CD1c-positive myeloid dendritic cell (primary cell): ENCODE measurements around the gene CAPN12.
"Not testable (repeated sequence)": the region's sequence is repeated elsewhere in the genome, so short reads cannot be mapped to it uniquely, and the experiment has no call there.

Source experiments
- DNase-seq: peaks from one replicate; pipeline ENCODE4 v3.0.0-alpha.2; 2016; ENCODE audit errors: extremely low spot score

The CAPN12 gene

GRCh38 chr19:38771569-38771968 lies 27.3 kb upstream of the CAPN12 start:
- DNase-seq, result not testable (repeated sequence)

DNA sequence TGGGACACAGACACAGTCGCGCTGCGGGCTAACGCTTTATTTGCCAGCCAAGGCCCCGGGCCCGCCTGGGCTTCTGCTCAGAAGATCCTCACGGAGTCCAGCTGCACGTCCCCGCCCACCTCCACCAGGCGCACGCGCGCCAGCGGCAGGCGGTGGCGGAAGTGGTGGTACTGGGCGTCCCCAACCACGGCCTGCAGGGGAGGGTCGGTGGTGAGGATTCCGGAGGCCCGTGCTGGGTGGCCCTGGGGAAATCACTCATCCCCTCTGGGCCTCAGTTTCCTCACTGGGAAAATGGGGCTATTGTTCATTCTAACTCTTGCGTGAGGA lies 26.6 kb upstream of the CAPN12 start:
- not testable (repeated sequence) for DNase-seq

DNA sequence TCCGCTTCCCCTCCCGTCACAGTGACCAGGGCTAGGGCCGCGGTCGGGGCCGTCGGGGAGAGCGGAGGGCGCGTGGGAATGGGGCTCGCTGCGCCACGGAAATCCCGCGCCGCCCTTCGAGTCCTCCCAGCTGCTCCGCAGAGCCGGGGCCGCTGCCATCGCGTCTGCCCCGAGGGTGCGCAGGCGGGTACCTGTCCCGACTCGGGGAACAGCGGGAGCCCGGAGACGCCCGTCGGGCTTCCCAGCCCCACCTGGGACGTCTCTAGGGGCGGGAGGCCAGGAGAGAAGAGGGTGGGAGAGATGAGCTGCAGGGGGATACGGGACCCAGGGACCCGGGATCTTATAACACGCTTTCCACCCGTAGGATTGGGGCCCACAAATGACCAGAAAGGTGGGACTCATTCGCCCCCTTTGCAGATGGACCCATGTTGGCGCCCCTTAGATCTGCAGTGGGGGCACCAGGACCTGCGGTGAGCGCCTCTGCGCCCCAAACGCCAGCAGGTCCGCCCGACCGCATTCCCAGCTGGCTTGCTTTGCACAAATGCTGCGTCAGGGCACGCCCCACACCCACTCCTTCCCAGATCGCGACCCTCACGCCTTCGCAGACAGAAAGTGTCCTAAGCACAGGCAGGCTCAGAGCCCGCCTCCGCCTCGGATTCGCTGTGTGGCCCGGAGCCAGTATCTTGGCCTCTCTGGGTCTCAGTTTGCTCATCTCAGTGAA lies 26.1 kb upstream of the CAPN12 start:
- DNase-seq, result not testable (repeated sequence)

- DNase-seq, result peak; percentile 91
Observed at GRCh38 chr19:38769635-38770211, 25.4 kb upstream of the CAPN12 start.

DNA sequence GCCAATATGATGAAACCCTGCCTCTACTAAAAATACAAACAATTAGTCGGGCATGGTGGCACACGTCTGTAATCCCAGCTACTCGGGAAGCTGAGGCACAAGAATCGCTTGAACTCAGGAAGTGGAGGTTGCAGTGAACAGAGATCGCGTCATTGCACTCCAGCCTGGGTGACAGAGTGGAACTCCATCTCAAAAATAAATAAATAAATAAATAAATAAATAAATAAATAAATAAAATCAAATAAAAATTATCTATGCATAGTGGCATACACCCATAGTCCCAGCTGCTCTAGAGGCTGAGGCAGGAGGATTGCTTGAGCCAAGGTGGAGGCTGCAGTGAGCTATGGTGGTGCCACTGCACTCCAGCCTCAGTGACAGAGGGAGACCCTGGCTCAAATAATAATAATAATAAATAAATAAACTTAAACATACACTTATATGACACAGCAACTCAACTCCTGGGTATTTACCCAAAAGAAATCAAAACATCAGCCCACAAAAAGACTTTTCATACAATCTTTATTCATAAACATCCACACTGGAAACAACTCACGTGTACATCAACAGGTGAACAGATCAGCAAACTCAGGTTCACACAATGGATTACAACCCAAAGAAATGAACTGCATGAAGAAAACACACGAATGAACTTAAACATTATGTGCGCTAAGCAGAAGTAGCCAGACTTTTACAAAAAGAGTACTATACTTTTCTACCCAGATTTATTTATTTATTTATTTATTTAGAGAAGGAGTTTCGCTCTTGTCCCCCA lies 22.2 kb upstream of the CAPN12 start:
- DNase-seq, result no peak

DNA sequence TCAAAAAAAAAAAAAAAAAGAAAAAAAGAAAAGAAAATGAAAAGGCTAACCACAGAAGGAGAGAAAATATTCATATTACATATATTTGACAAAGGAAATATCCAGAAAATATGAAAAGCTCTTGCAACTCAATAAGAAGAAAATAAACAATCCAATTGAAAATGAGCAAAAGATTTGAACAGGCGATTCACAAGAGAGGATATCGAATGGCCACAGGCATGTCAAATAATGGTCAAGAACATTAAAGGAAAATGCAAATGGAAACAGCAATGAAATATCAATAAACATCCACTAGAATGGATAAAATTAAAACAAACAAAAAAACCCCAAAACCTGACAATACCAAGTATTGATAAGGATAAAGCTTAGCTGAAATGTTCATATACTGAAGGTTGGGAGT lies 20.9 kb upstream of the CAPN12 start:
- no peak for DNase-seq

GRCh38 chr19:38763795-38764220 lies 19.5 kb upstream of the CAPN12 start:
- no peak for DNase-seq

- not testable (repeated sequence) for DNase-seq
Observed at GRCh38 chr19:38761884-38762389, 17.7 kb upstream of the CAPN12 start.

- not testable (repeated sequence) for DNase-seq
Observed at GRCh38 chr19:38760805-38761517, 16.7 kb upstream of the CAPN12 start.

GRCh38 chr19:38759590-38760003 lies 15.3 kb upstream of the CAPN12 start:
- DNase-seq, result peak; percentile 60

DNA sequence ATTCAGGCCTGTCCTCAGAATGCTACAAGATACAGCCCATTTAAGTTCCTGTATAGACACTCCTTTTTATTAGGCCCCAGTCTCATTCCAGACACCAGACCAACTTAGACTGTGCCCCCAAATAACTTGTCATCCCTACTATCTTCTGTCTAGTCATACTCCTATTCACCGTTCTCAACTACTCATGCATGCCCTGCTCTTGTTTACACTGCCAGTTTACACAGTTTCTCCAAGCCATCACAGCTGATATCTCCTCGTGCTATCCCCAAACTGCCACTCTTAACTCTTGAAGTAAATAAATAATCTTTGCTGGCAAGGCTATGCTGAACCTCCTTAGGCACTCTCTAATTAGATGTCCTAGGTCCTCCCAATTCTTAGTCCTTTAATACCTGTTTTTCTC lies 9.9 kb upstream of the CAPN12 start:
- not testable (repeated sequence) for DNase-seq

- DNase-seq, result not testable (repeated sequence)
Observed at GRCh38 chr19:38753783-38754182, 9.5 kb upstream of the CAPN12 start.

GRCh38 chr19:38745316-38745715 lies 1.0 kb upstream of the CAPN12 start:
- no peak for DNase-seq

DNA sequence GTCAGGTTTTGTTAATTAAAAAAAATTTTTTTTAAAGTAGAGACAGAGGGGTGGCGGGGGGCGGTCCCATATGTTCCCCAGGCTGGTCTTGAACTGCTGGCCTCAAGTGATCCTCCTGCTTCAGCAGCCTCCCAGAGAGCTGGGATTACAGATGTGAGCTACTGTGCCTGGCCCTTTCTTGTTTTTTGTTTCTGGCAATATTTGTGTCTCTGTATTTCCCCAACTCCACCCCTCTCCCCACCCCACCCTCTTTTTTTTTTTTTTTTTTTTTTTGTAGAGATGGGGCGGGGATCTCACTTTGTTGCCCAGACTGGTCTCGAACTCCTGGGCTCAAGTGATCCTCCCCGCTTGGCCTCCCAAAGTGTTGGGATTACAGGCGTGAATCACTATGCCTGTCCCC lies 600 bp upstream of the CAPN12 start:
- DNase-seq, result no peak

DNA sequence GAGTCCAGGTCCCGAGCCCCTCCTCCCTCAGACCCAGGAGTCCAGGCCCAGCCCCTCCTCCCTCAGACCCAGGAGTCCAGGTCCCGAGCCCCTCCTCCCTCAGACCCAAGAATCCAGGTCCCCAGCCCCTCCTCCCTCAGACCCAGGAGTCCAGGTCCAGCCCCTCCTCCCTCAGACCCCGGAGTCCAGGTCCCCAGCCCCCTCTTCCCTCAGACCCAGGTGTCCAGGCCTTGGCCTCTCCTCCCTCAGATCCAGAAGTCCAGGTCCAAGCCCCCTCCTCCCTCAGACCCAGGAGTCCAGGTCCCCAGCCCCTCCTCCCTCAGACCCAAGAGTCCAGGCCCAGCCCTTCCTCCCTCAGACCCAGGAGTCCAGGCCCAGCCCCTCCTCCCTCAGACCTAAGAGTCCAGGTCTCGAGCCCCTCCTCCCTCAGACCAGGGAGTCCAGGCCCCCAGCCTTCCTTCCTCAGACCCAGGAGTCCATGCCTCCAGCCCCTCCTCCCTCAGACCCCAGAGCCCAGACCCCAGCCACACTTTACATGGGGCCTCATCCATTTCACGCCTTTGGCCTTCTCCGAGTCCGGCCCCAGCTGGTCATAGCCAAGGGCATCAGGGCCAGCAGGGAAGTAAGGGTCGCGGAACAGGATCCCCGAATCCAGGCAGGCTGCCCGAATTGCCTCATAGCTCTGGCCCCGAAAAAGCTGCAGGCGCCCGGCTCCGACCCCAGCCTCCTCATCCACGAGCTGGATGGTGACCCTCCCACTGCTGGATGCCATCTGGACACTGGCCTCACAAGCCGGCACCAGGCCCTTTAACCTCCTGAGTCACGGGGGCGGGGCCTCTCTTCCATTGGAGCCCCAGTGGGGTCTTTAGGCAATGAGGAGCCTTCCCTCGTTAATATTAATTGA lies 628 bp downstream of the CAPN12 start:
- no peak for DNase-seq

DNA sequence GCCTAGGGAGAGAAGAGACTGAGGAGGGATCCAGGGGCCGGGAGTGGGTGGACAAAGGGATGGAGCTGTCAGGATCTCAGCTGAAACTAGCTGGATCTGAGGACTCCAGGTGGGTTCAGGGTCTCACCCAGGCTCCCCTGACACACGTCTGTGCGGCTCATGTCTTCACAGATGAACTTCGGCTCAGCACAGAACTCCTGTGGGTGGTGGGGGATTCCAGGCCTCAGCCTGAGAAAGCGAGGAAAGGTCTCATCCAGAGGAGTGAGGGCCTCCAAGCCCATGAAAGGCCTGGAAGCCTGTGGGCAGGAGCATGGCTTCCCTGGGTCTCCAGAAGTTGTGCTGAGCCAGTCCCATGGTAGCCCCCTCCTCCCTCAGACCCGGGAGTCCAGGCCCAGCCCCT lies 1.4 kb downstream of the CAPN12 start:
- no peak for DNase-seq

DNA sequence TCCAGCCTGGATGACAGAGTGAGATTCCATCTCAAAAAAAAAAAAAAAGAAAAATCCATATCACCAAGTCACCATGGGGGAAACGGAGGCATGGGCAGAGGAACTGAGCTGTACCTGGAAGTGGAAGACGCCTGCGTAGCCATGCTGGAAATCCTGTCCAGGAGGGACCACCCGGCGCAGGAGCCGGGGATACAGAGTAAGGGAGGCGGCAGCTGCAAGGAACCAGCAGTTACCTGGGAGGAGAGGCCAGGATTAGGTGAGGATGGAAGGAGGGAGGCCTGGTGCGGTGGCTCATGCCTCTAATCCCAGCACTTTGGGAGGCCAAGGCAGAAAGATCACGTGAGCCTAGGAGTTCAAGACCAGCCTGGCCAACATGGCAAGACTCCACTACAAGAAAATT lies 2.0 kb downstream of the CAPN12 start:
- DNase-seq, result no peak

DNA sequence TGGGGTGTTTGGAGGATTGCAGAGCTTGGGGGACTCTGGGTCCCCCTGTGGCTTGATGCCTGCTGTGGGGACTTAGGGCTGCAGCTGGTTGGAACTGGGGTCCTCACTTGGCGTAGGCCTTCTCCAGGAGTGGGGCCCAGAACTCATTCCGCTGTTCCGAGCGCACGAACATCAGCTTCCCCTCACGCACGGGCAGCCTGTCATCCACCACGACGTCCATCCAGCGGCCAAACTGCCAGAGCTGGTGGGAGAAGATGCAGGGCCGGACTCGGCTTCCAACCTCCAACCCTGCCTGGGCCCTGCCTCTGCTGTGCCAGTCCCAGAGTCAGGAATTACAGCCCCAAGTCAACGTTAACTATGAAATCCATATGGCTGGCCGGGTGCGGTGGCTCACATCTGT lies 2.6 kb downstream of the CAPN12 start:
- no peak for DNase-seq

GRCh38 chr19:38740932-38741331 lies 3.3 kb downstream of the CAPN12 start:
- no peak for DNase-seq

DNA sequence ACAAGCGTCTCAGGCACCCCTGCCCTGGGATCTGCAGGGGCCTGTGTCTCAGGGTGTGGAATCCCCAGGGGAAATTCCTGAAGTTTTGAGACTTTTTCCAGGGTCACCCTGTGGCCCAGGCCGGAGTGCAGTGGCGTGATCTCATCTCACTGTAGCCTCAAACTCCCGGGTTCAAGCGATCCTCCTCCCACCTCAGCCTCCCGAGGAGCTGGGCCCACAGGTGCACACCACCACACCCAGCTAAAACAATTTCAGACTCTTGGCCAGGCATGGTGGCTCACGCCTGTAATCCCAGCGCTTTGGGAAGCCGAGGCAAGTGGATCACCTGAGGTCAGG lies 4.0 kb downstream of the CAPN12 start:
- no peak for DNase-seq
